Retinal pigment epithelial cell (primary cell): ENCODE data around the gene EXOC6B.

Experiments used
- DNase-seq: peaks from one replicate; pipeline ENCODE4 v3.0.0-alpha.2; 2010; ENCODE audit warnings: low read depth
- H3K4me3 ChIP-seq: 2 replicates; pipeline ENCODE4 v1.5.1; 2011; ENCODE audit warnings: mild to moderate bottlenecking, low read length, control low read depth, moderate library complexity
- CTCF ChIP-seq: conservative IDR thresholded peaks from 2 replicates; pipeline ENCODE4 v1.5.1; 2011; ENCODE audit warnings: low read depth, low read length, control low read depth, inconsistent platforms

EXOC6B gene

GRCh38 chr2:72204786-72205503, 620.9 kb downstream of the EXOC6B start:
- no peak for DNase-seq
- no peak overlapping the region for H3K4me3 ChIP-seq
- TF ChIP-seq CTCF, result no peak

- no peak for DNase-seq
- TF ChIP-seq CTCF, result no peak
- no peak overlapping the region for H3K4me3 ChIP-seq
These were observed 621.6 kb downstream of the EXOC6B start for GRCh38 chr2:72204156-72204785.

- peak; percentile 43 for TF ChIP-seq CTCF
- H3K4me3 ChIP-seq, result no peak overlapping the region
- no peak for DNase-seq
These were observed 627.1 kb downstream of the EXOC6B start for GRCh38 chr2:72198532-72199241.

- TF ChIP-seq CTCF, result no peak
- no peak overlapping the region for H3K4me3 ChIP-seq
- DNase-seq, result no peak
These were observed 632.1 kb downstream of the EXOC6B start for GRCh38 chr2:72193723-72194122.

GRCh38 chr2:72191441-72191840, 634.4 kb downstream of the EXOC6B start:
- no peak overlapping the region for H3K4me3 ChIP-seq
- TF ChIP-seq CTCF, result no peak
- DNase-seq, result no peak

- no peak overlapping the region for H3K4me3 ChIP-seq
- no peak for DNase-seq
- no peak for TF ChIP-seq CTCF
These were observed 640.6 kb downstream of the EXOC6B start for GRCh38 chr2:72185206-72185605.
